ENCODE results near the gene TDRD12.
"Not testable (repeated sequence)": the region's sequence is repeated elsewhere in the genome, so short reads cannot be mapped to it uniquely, and the experiment has no call there.

TDRD12 gene

GRCh38 chr19:32748948-32749347 is 29.4 kb downstream of the TDRD12 start:
- DNase-seq, result no peak

- DNase-seq, result no peak
Observed at GRCh38 chr19:32749361-32749760, 29.8 kb downstream of the TDRD12 start.

GRCh38 chr19:32750441-32751055 is 31.0 kb downstream of the TDRD12 start:
- no peak for DNase-seq

GRCh38 chr19:32751066-32751465 is 31.5 kb downstream of the TDRD12 start:
- DNase-seq, result no peak

GRCh38 chr19:32757189-32757588 is 37.6 kb downstream of the TDRD12 start:
- DNase-seq, result no peak

- not testable (repeated sequence) for DNase-seq
Observed at GRCh38 chr19:32765365-32765764, 45.8 kb downstream of the TDRD12 start.

GRCh38 chr19:32767951-32768679 is 48.5 kb downstream of the TDRD12 start:
- no peak for DNase-seq

- no peak for DNase-seq
Observed at GRCh38 chr19:32771596-32771995, 52.0 kb downstream of the TDRD12 start.

- no peak for DNase-seq
Observed at GRCh38 chr19:32773126-32773525, 53.6 kb downstream of the TDRD12 start.

- no peak for DNase-seq
Observed at GRCh38 chr19:32779082-32779481, 59.5 kb downstream of the TDRD12 start.

- DNase-seq, result no peak
Observed at GRCh38 chr19:32781280-32781679, 61.7 kb downstream of the TDRD12 start.

GRCh38 chr19:32782089-32782488 is 62.5 kb downstream of the TDRD12 start:
- not testable (repeated sequence) for DNase-seq

GRCh38 chr19:32787161-32787813 is 67.7 kb downstream of the TDRD12 start:
- not testable (repeated sequence) for DNase-seq

- not testable (repeated sequence) for DNase-seq
Observed at GRCh38 chr19:32787895-32788294, 68.3 kb downstream of the TDRD12 start.

- DNase-seq, result no peak
Observed at GRCh38 chr19:32789429-32789828, 69.9 kb downstream of the TDRD12 start.

GRCh38 chr19:32798201-32798600 is 78.6 kb downstream of the TDRD12 start:
- DNase-seq, result no peak

GRCh38 chr19:32800191-32800590 is 80.6 kb downstream of the TDRD12 start:
- DNase-seq, result no peak

- no peak for DNase-seq
Observed at GRCh38 chr19:32800754-32801153, 81.2 kb downstream of the TDRD12 start.

GRCh38 chr19:32802840-32803239 is 83.3 kb downstream of the TDRD12 start:
- no peak for DNase-seq

- DNase-seq, result no peak
Observed at GRCh38 chr19:32808236-32808635, 88.7 kb downstream of the TDRD12 start.

- no peak for DNase-seq
Observed at GRCh38 chr19:32809254-32809653, 89.7 kb downstream of the TDRD12 start.

- no peak for DNase-seq
Observed at GRCh38 chr19:32809754-32810153, 90.2 kb downstream of the TDRD12 start.

GRCh38 chr19:32810452-32810851 is 90.9 kb downstream of the TDRD12 start:
- DNase-seq, result no peak

- no peak for DNase-seq
Observed at GRCh38 chr19:32811151-32811550, 91.6 kb downstream of the TDRD12 start.
